WTC11 (cell line): ENCODE data around the gene CPB2.

ENCODE experiments used
- JUN ChIP-seq: sonication (generic); formaldehyde crosslinking; IDR thresholded peaks from 2 replicates; pipeline ENCODE4 v1.8.0; 2023; ENCODE audit warnings: mild to moderate bottlenecking, missing genetic modification reagents
- MAX ChIP-seq: sonication (generic); formaldehyde crosslinking; IDR thresholded peaks from 2 replicates; pipeline ENCODE4 v1.8.0; 2022; ENCODE audit warnings: mild to moderate bottlenecking, missing genetic modification reagents
- MXD4 ChIP-seq: fragments of 250-450 bp; sonication (Bioruptor Pico); IDR thresholded peaks from 2 replicates; pipeline ENCODE4 v1.8.0; 2021; ENCODE audit warnings: mild to moderate bottlenecking, moderate library complexity, borderline replicate concordance
- NFYB ChIP-seq: sonication (generic); formaldehyde crosslinking; conservative IDR thresholded peaks from 2 replicates; pipeline ENCODE4 v1.8.0; 2022; ENCODE audit warnings: low read depth, missing genetic modification reagents
- USF2 ChIP-seq: sonication (generic); formaldehyde crosslinking; IDR thresholded peaks from 2 replicates; pipeline ENCODE4 v1.8.1; 2023; ENCODE audit warnings: mild to moderate bottlenecking, missing genetic modification reagents, moderate library complexity
- ZNF263 ChIP-seq: sonication (generic); formaldehyde crosslinking; IDR thresholded peaks from 2 replicates; pipeline ENCODE4 v1.8.1; 2022; ENCODE audit warnings: low read depth, mild to moderate bottlenecking, moderate library complexity, missing genetic modification reagents
- TF ChIP-seq, protein P1 (sequence below): fragments of 200-600 bp; IDR thresholded peaks from 2 replicates; pipeline ENCODE4 v1.8.0; 2022; ENCODE audit warnings: antibody characterized with exemption
- TF ChIP-seq, protein P2 (sequence below): sonication (generic); formaldehyde crosslinking; IDR thresholded peaks from 2 replicates; pipeline ENCODE4 v1.8.1; 2023; ENCODE audit warnings: mild to moderate bottlenecking, moderate library complexity, missing genetic modification reagents
- TF ChIP-seq, protein P3 (sequence below): sonication (generic); formaldehyde crosslinking; IDR thresholded peaks from 2 replicates; pipeline ENCODE4 v1.8.1; 2023; ENCODE audit warnings: mild to moderate bottlenecking, missing genetic modification reagents

DNA sequence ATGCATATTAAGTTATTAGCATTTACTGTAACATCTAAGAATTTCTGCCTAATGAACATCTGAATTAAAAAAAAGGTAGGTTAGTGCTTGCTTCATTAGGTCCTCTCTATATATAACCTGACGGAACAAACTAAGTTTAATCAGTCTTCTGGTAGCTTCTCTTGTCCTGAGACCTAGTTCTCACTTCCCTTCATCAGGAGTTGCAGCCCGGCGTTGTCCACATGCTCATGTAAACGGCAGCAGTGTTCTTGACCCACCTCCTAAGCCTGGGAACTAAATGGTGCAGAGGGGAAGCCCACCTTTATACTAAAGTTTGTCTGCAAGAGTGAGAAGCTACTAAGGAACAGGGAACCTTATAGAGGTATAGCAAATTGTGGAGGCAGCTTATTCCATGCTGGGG lies 31.9 kb upstream of the CPB2 start:
- TF ChIP-seq USF2 (no peak), ZNF263 (CRISPR knock-in tag) (no peak), MXD4 (CRISPR knock-in tag) (no peak), NFYB (CRISPR knock-in tag) (no peak), JUN (CRISPR knock-in tag) (no peak), MAX (CRISPR knock-in tag) (no peak)
- TF ChIP-seq, protein P1, sequence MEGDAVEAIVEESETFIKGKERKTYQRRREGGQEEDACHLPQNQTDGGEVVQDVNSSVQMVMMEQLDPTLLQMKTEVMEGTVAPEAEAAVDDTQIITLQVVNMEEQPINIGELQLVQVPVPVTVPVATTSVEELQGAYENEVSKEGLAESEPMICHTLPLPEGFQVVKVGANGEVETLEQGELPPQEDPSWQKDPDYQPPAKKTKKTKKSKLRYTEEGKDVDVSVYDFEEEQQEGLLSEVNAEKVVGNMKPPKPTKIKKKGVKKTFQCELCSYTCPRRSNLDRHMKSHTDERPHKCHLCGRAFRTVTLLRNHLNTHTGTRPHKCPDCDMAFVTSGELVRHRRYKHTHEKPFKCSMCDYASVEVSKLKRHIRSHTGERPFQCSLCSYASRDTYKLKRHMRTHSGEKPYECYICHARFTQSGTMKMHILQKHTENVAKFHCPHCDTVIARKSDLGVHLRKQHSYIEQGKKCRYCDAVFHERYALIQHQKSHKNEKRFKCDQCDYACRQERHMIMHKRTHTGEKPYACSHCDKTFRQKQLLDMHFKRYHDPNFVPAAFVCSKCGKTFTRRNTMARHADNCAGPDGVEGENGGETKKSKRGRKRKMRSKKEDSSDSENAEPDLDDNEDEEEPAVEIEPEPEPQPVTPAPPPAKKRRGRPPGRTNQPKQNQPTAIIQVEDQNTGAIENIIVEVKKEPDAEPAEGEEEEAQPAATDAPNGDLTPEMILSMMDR, result no peak
- TF ChIP-seq, protein P2, sequence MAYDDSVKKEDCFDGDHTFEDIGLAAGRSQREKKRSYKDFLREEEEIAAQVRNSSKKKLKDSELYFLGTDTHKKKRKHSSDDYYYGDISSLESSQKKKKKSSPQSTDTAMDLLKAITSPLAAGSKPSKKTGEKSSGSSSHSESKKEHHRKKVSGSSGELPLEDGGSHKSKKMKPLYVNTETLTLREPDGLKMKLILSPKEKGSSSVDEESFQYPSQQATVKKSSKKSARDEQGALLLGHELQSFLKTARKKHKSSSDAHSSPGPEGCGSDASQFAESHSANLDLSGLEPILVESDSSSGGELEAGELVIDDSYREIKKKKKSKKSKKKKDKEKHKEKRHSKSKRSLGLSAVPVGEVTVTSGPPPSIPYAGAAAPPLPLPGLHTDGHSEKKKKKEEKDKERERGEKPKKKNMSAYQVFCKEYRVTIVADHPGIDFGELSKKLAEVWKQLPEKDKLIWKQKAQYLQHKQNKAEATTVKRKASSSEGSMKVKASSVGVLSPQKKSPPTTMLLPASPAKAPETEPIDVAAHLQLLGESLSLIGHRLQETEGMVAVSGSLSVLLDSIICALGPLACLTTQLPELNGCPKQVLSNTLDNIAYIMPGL, result no peak
- TF ChIP-seq, protein P3, sequence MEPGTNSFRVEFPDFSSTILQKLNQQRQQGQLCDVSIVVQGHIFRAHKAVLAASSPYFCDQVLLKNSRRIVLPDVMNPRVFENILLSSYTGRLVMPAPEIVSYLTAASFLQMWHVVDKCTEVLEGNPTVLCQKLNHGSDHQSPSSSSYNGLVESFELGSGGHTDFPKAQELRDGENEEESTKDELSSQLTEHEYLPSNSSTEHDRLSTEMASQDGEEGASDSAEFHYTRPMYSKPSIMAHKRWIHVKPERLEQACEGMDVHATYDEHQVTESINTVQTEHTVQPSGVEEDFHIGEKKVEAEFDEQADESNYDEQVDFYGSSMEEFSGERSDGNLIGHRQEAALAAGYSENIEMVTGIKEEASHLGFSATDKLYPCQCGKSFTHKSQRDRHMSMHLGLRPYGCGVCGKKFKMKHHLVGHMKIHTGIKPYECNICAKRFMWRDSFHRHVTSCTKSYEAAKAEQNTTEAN (CRISPR knock-in tag), result no peak
